Kidney (tissue), 22 donors: ENCODE data around the gene KCP. TPM values are rescaled to one million over a fixed set of nuclear protein-coding genes. Genes with fewer than 3 reads are reported as not detected.

Source experiments
- DNase-seq, 5 donors: peaks; one replicate each; pipeline ENCODE4 v3.0.0-alpha.2; 2013 to 2020
- FAIRE-seq: peaks from 2 replicates; lab custom pipeline; 2012; peaks lifted over from hg19 to GRCh38; lab: Jason Lieb, UNC
- H3K27ac ChIP-seq, 2 donors: one replicate each; pipeline ENCODE4 v1.7.0; 2013; ENCODE audit warnings: low read depth in 2 of 2, low read length in 2 of 2, inconsistent platforms in 1 of 2
- H3K27me3 ChIP-seq: one replicate; pipeline ENCODE4 v1.7.1; 2013; ENCODE audit warnings: low read length, inconsistent platforms; ENCODE audit not compliant: control insufficient read depth, insufficient read depth
- H3K36me3 ChIP-seq, 3 donors: one replicate each; pipeline versions ENCODE4 v1.7.0 to v1.7.1; 2013; ENCODE audit warnings: low read length in 3 of 3, control low read depth in 1 of 3, inconsistent platforms in 1 of 3; ENCODE audit not compliant: insufficient read depth in 3 of 3, control insufficient read depth in 2 of 3
- H3K4me1 ChIP-seq, 3 donors: one replicate each; pipeline versions ENCODE4 v1.7.0 to v1.7.1; 2013; ENCODE audit warnings: low read length in 3 of 3, inconsistent platforms in 1 of 3, low read depth in 1 of 3; ENCODE audit not compliant: control insufficient read depth in 2 of 3, insufficient read depth in 2 of 3
- H3K4me3 ChIP-seq, 3 donors: one replicate each; pipeline versions ENCODE4 v1.7.0 to v1.8.1; 2013; ENCODE audit warnings: low read length in 3 of 3, control low read depth in 1 of 3, inconsistent platforms in 1 of 3
- H3K9ac ChIP-seq, 3 donors: one replicate each; pipeline versions ENCODE4 v1.7.0 to v1.7.1; 2013; ENCODE audit warnings: low read length in 3 of 3, control low read depth in 1 of 3, inconsistent platforms in 1 of 3
- H3K9me3 ChIP-seq, 3 donors: one replicate each; pipeline versions ENCODE4 v1.7.0 to v1.7.1; 2013; ENCODE audit warnings: low read length in 3 of 3, control low read depth in 1 of 3, inconsistent platforms in 1 of 3; ENCODE audit not compliant: control insufficient read depth in 2 of 3, insufficient read depth in 1 of 3
- CTCF ChIP-seq: IDR thresholded peaks from 3 replicates; pipeline ENCODE4 v1.5.1; 2012; ENCODE audit warnings: mild to moderate bottlenecking, moderate library complexity, borderline replicate concordance; ENCODE audit not compliant: insufficient read depth; ENCODE audit errors: extremely low read depth
- intact Hi-C: fragments of 100-400 bp; cut with DNase I; formaldehyde crosslinking; loops from one replicate; pipeline ENCODE4 v1.11.1; 2022
- long read RNA-seq, 10 donors: library from polyadenylated mRNA in 1 of 10; unstranded in 1 of 10; transcript quantifications; one replicate each; pipeline ENCODE4 v2.0.0 and lab custom pipeline, GENCODE V29; 2021 to 2026
- polyA plus RNA-seq: library from polyadenylated mRNA; stranded (reverse); fragments of 350-450 nt; fragmentation: Illumina TruSeq; extraction: RNeasy Lipid Tissue Mini Kit (QIAGEN cat#74804); gene quantifications from one replicate; pipeline ENCODE4 v1.2.3, GENCODE V29; 2014; ENCODE audit warnings: low read depth, low replicate concordance; ENCODE audit not compliant: insufficient read depth
- total RNA-seq: library from RNA; stranded (reverse); fragmentation: NEBNext Ultra II Directional; extraction: Animal tissue kit (Norgen Biotek cat#: 25700); gene quantifications from one replicate; pipeline ENCODE4 v1.2.1, GENCODE V29; 2021
- donor health status: control.
- donor health status: control.
- donor health status: control.
- donor health status: control.
- donor health status: control.
- donor health status: DM: yes; HTN: yes; CAD: no.
- donor health status: Normal renal cell carcinoma (clear cell type).

Gene KCP
- total RNA-seq (44.6 TPM), polyA plus RNA-seq (7.7 TPM)
- long read RNA-seq, donor 1, partial matches to known transcripts: 0 of 1 reads
- long read RNA-seq, donor 1, other reads (novel, unspliced or antisense): 0 of 1 reads
- long read RNA-seq, donor 2, partial matches to known transcripts: 0 of 1 reads
- long read RNA-seq, donor 2, other reads (novel, unspliced or antisense): 0 of 1 reads
- long read RNA-seq, donor 3, partial matches to known transcripts: 0 of 6 reads
- long read RNA-seq, donor 3, other reads (novel, unspliced or antisense): 5 of 6 reads
- long read RNA-seq, donor 4, partial matches to known transcripts: 14 of 15 reads
- long read RNA-seq, donor 4, other reads (novel, unspliced or antisense): 0 of 15 reads
- long read RNA-seq, donor 5: 0 reads
- long read RNA-seq, donor 6: 0 reads
- long read RNA-seq, donor 7, partial matches to known transcripts: 29 of 63 reads
- long read RNA-seq, donor 7, other reads (novel, unspliced or antisense): 32 of 63 reads
- long read RNA-seq, donor 8, partial matches to known transcripts: 8 of 8 reads
- long read RNA-seq, donor 8, other reads (novel, unspliced or antisense): 0 of 8 reads
- long read RNA-seq, donor 9: 0 reads
- long read RNA-seq, donor 10, partial matches to known transcripts: 0 of 1 reads
- long read RNA-seq, donor 10, other reads (novel, unspliced or antisense): 0 of 1 reads

GRCh38 chr7:128910569-128910945, at the start of gene KCP:
Gene KCP, minus strand, starts transcription at chr7:128910709. Its CDS starts 33 bp downstream, at chr7:128910676.
- intact Hi-C loops: no loop called here
- Histone ChIP-seq H3K9ac (peak within 1 kb of the TSS; percentile 23 to 29 (median 29)), H3K4me1 (peaks cover 0 to 15% (median 5%) of the 10 kb centered on the region in 3 donors), H3K27me3 (no peaks in the 10 kb centered on the region), H3K9me3 (no peaks in the 10 kb centered on the region), H3K36me3 (peaks cover 0 to 4% (median 0%) of the 10 kb centered on the region in 3 donors), H3K27ac (peak within 1 kb of the TSS; percentile 85 to 86), H3K4me3 (peak within 1 kb of the TSS; percentile 44 to 56 (median 49))
- no peak for FAIRE-seq
- peak; percentile 72 to 90 (median 82) for DNase-seq
- TF ChIP-seq CTCF: no peak

- Histone ChIP-seq H3K27ac (no peak overlapping the region), H3K36me3 (peaks cover 8 to 46% (median 28%) of the 10 kb centered on the region in 3 donors), H3K4me3 (no peak overlapping the region), H3K27me3 (no peaks in the 10 kb centered on the region), H3K9ac (no peak overlapping the region), H3K4me1 (peaks cover 0 to 10% (median 2%) of the 10 kb centered on the region in 3 donors), H3K9me3 (no peaks in the 10 kb centered on the region)
- no peak for TF ChIP-seq CTCF
- no peak for DNase-seq
- no peak for FAIRE-seq
- intact Hi-C loops: no loop called here
Observed at GRCh38 chr7:128959296-128959695, 48.8 kb upstream of the KCP start.

GRCh38 chr7:128955981-128956380, 45.5 kb upstream of the KCP start:
- intact Hi-C loops: no loop called here

More at GRCh38 chr7:128955981-128956380, 45.5 kb upstream of the KCP start:
- FAIRE-seq (no peak), DNase-seq (no peak)
- Histone ChIP-seq H3K9ac (no peak overlapping the region), H3K4me3 (no peak overlapping the region), H3K27ac (no peak overlapping the region), H3K36me3 (peaks cover 9 to 61% (median 27%) of the 10 kb centered on the region in 3 donors), H3K4me1 (no peaks in the 10 kb centered on the region), H3K27me3 (no peaks in the 10 kb centered on the region), H3K9me3 (no peaks in the 10 kb centered on the region)
- no peak for TF ChIP-seq CTCF
